ENCODE measurements around the gene RMI2.

DNA sequence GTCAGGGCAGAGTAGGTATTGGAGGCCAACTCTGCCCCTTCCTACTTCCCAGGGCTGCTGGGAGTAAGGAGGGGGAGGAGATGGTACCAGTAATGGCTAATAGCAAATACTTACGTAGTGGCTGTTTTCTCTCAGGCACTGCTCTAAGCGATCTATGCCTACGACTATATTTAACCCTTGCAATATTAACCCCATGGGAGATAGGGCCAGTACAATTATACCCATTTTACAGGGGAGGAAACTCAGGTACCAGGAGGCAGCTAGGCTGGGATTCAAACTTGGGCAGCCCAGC is 50.6 kb downstream of the RMI2 start:
- TF ChIP-seq POLR2AphosphoS5 (IDR thresholded peaks at IDR 0.05; ENCODE audit: low read depth, low read length) (no peak), POLR2A (IDR thresholded peaks at IDR 0.05; ENCODE audit: low read depth, low read length) (no peak), TAF1 (IDR thresholded peaks at IDR 0.05; ENCODE audit: borderline replicate concordance, low read depth, low read length) (no peak)

Data from GM12892 (cell line).